ENCODE results near the gene CACNA1E. TPM values are rescaled to one million over a fixed set of nuclear protein-coding genes. Genes with fewer than 3 reads are reported as not detected.

Gene CACNA1E
- total RNA-seq, 4 donors from 2014 or later: 0.03 to 0.05 TPM; not detected in 2

DNA sequence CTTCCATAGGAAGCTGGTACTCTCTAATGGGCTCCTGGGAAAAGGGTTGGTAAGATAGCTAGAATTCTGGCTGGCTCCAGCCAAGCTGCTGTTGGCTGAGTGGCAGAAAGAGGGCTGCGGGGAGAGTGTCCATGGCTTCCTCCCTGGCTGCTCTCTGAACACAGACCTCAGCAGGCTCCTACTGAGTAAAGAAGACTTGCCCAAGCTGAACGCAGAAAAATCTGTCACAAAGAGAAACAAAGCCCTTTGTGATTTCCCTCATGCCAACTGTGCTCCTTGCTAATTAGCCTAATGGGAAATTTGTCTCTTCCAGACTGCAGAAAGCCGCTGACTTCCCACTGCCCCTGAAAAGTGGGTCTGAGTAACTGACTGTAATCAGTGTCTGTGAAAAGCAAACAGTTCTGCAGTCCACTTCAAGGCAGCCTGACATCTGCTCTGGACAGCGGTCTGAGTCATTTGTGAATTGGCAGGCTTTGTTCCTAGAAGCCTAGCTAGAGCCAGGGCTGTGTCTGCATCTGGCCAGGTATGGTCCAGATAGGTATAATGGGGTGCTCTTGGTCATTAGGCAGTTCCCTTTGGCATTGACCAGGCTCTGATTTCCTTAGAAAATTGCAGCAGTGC, 295.4 kb downstream of the CACNA1E start:
- no peaks in the 10 kb centered on the region for H3K27me3 ChIP-seq
- DNase-seq: no peak

DNA sequence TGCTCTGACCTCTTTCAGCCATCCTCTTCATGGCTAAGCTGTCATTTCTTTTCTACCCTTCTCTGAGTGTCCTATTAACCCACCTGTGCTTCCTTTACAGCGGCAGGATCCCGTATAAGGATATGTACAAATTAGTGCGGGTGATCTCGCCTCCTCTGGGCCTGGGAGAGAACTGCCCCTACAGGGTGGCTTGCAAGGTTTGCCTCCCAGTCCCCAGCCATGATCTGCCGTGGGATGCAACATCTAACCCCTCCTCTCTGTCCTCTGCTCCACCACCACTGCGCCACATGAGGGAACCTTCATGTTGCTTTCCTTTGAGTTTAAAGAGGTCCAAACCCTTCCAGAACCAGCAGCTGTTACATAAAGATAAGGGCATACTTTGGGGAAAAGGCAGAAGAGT, 296.0 kb downstream of the CACNA1E start:
- TF ChIP-seq POLR2A (IDR thresholded peaks at IDR 0.05): no peak
- TF ChIP-seq, protein P1, sequence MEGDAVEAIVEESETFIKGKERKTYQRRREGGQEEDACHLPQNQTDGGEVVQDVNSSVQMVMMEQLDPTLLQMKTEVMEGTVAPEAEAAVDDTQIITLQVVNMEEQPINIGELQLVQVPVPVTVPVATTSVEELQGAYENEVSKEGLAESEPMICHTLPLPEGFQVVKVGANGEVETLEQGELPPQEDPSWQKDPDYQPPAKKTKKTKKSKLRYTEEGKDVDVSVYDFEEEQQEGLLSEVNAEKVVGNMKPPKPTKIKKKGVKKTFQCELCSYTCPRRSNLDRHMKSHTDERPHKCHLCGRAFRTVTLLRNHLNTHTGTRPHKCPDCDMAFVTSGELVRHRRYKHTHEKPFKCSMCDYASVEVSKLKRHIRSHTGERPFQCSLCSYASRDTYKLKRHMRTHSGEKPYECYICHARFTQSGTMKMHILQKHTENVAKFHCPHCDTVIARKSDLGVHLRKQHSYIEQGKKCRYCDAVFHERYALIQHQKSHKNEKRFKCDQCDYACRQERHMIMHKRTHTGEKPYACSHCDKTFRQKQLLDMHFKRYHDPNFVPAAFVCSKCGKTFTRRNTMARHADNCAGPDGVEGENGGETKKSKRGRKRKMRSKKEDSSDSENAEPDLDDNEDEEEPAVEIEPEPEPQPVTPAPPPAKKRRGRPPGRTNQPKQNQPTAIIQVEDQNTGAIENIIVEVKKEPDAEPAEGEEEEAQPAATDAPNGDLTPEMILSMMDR (IDR thresholded peaks at IDR 0.05 in 4 of 5, conservative IDR thresholded peaks at IDR 0.05 in 1 of 5): no peak
- no peaks in the 10 kb centered on the region for H3K4me1 ChIP-seq
- intact Hi-C loops (cut with DNase I; ENCODE audit: low total_unique reads): no loop called here

More for the DNA sequence above, 295.4 kb downstream of the CACNA1E start:
- TF ChIP-seq, protein P1 (IDR thresholded peaks at IDR 0.05 in 4 of 5, conservative IDR thresholded peaks at IDR 0.05 in 1 of 5): no peak
- TF ChIP-seq POLR2A (IDR thresholded peaks at IDR 0.05): no peak
- Histone ChIP-seq H3K9me3 (no peaks in the 10 kb centered on the region), H3K4me1 (no peaks in the 10 kb centered on the region), H3K36me3 (no peaks in the 10 kb centered on the region), H3K27ac (no peak overlapping the region), H3K4me3 (no peak overlapping the region)
- in situ Hi-C loops (cut with MboI; ENCODE audit: low sequenced_read_pairs in 4 of 4) (no loop called here), intact Hi-C loops (cut with DNase I; ENCODE audit: low total_unique reads) (no loop called here)
- ATAC-seq: no peak

DNA sequence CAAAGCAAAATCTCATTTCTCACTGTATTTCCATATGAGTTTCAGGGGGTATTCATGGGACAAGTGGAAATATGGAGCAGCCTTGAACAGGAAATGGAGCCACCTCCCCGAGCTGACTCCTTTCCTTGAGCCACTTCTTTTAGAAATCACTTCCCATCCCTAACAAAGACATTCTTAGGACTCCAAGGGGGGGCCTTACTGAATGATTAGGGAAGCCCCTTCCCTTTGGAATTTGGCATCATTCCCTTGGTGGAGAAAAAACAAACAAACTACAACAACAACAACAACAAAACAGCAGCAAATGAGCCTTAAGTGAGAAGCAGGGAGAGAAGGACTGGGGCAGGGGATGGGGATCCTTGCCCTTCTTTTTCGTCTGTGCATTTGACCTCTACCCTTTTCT, 299.9 kb downstream of the CACNA1E start:
- Histone ChIP-seq H3K9me3 (no peaks in the 10 kb centered on the region), H3K4me1 (no peaks in the 10 kb centered on the region), H3K36me3 (no peaks in the 10 kb centered on the region), H3K27ac (no peak overlapping the region), H3K4me3 (no peak overlapping the region), H3K27me3 (no peaks in the 10 kb centered on the region)
- DNase-seq (no peak), ATAC-seq (no peak)
- intact Hi-C loops (cut with DNase I; ENCODE audit: low total_unique reads): no loop called here
- in situ Hi-C loops (cut with MboI; ENCODE audit: low sequenced_read_pairs in 4 of 4): no loop called here
- TF ChIP-seq, protein P1 (IDR thresholded peaks at IDR 0.05 in 4 of 5, conservative IDR thresholded peaks at IDR 0.05 in 1 of 5): no peak
- TF ChIP-seq POLR2A (IDR thresholded peaks at IDR 0.05): no peak

More for the DNA sequence above, 296.0 kb downstream of the CACNA1E start:
- Histone ChIP-seq H3K9me3 (no peaks in the 10 kb centered on the region), H3K4me3 (no peak overlapping the region), H3K36me3 (no peaks in the 10 kb centered on the region), H3K27ac (no peak overlapping the region), H3K27me3 (no peaks in the 10 kb centered on the region)
- no peak for DNase-seq
- in situ Hi-C loops (cut with MboI; ENCODE audit: low sequenced_read_pairs in 4 of 4): no loop called here
- ATAC-seq: no peak

DNA sequence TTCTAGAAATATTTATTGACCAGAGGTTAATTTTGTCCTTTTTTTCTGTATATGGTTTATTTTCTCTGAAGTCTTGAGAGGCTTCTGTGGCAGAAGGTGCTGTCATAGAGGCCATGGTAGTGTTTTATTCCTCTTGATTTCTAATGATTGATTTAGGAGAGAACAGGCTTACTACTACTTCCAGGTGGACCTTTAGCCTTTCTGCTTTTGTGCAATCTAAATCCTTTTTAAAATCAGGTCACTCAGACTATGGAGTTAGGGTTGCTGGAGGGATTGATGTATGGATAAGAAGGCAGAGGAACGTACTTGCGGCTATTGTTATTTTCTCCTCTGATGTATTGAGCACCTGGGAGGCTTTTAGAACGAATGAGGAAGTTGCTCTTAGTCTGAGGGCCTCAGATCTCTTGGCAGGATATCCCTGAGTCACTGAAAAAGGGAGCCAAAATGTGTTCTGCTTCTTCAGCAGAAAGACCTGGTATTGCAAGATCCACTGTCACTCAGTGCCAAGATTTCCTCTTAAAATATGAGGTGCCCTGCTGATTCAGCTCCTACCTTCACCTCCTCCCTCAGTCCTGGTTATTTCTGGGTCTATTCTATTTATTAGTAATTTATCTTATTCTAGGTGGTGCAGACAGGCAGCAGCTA, 300.8 kb downstream of the CACNA1E start:
- no peaks in the 10 kb centered on the region for H3K36me3 ChIP-seq
- no peaks in the 10 kb centered on the region for H3K4me1 ChIP-seq
- no peaks in the 10 kb centered on the region for H3K27me3 ChIP-seq
- in situ Hi-C loops (cut with MboI; ENCODE audit: low sequenced_read_pairs in 4 of 4) (no loop called here), intact Hi-C loops (cut with DNase I; ENCODE audit: low total_unique reads) (no loop called here)
- H3K27ac ChIP-seq: no peak overlapping the region
- DNase-seq: no peak
- ATAC-seq: no peak
- TF ChIP-seq, protein P1 (IDR thresholded peaks at IDR 0.05 in 4 of 5, conservative IDR thresholded peaks at IDR 0.05 in 1 of 5): no peak
- TF ChIP-seq POLR2A (IDR thresholded peaks at IDR 0.05): no peak
- no peaks in the 10 kb centered on the region for H3K9me3 ChIP-seq
- H3K4me3 ChIP-seq: no peak overlapping the region

All from gastrocnemius medialis (tissue), 4 donors.